Skeletal muscle satellite cell (primary cell): ENCODE measurements around the gene MREG.
"Not testable (repeated sequence)": the region's sequence is repeated elsewhere in the genome, so short reads cannot be mapped to it uniquely, and the experiment has no call there.

ENCODE experiments used
- H3K27me3 ChIP-seq: 2 replicates; pipeline ENCODE4 v1.7.0; 2013; ENCODE audit warnings: low read length; ENCODE audit not compliant: control insufficient read depth, insufficient read depth
- H3K36me3 ChIP-seq: 2 replicates; pipeline ENCODE4 v1.7.0; 2013; ENCODE audit warnings: mild to moderate bottlenecking, control low read depth, low read length; ENCODE audit not compliant: insufficient read depth
- H3K4me1 ChIP-seq: 2 replicates; pipeline ENCODE4 v1.7.0; 2013; ENCODE audit warnings: low read length; ENCODE audit not compliant: control insufficient read depth, insufficient read depth
- H3K4me2 ChIP-seq: 2 replicates; pipeline ENCODE4 v1.7.0; 2013; ENCODE audit warnings: mild to moderate bottlenecking, low read length
- H3K4me3 ChIP-seq: 2 replicates; pipeline ENCODE4 v1.7.0; 2013; ENCODE audit warnings: low read length
- H3K9ac ChIP-seq: 2 replicates; pipeline ENCODE4 v1.7.0; 2013; ENCODE audit warnings: mild to moderate bottlenecking, low read depth, low read length, moderate library complexity
- H3K9me3 ChIP-seq: replicated peaks from 2 replicates; pipeline ENCODE4 v1.7.0; 2013; ENCODE audit warnings: mild to moderate bottlenecking, control low read depth, low read length

MREG gene

DNA sequence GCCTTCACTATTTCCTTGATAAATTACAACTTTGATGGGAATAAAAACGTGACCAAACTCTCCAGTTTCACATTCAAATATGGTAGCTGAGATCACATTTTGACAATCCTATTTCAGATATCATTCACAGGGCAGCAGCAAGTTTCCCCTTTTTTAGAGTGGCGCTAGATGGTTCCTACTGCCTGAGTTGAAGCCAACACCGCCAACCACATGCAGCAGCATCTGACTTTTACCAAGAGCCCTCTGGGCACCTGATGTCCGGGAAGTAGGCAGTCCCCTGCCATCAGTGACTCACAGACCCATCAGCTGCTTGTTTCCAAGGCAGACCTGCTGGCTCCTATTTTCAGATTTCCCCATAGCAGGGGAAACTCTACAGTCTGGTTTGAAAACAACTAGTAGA lies 4.0 kb upstream of the MREG start:
- no peaks in the 10 kb centered on the region for H3K27me3 ChIP-seq
- H3K4me3 ChIP-seq, result no peak overlapping the region
- no peak overlapping the region for H3K9ac ChIP-seq
- H3K36me3 ChIP-seq, result no peaks in the 10 kb centered on the region
- H3K4me1 ChIP-seq, result peaks cover 19% of the 10 kb centered on the region
- H3K4me2 ChIP-seq, result no peak overlapping the region
- H3K9me3 ChIP-seq, result no peaks in the 10 kb centered on the region

DNA sequence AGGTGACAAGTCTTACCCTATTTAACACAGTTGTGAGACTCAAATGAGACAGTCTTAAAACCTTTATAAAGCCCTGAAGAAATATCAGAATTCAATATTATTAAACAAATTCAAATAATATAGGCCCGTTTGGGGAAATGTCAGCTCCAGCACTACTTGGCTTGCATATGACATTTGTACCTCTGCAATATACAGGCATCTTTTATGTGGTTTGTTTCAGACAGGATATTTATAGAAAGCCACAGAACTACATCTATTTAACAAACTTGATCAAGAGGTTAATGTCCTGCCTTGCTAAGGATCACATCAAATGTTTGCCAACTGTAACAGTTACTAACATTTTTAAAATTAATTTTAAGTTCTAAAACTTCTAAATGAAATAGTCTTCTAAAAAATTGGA lies 3.2 kb upstream of the MREG start:
- H3K4me1 ChIP-seq, result peaks cover 21% of the 10 kb centered on the region
- no peaks in the 10 kb centered on the region for H3K36me3 ChIP-seq
- no peak overlapping the region for H3K9ac ChIP-seq
- H3K4me2 ChIP-seq, result no peak overlapping the region
- H3K27me3 ChIP-seq, result no peaks in the 10 kb centered on the region
- H3K9me3 ChIP-seq, result no peaks in the 10 kb centered on the region
- H3K4me3 ChIP-seq, result no peak overlapping the region

DNA sequence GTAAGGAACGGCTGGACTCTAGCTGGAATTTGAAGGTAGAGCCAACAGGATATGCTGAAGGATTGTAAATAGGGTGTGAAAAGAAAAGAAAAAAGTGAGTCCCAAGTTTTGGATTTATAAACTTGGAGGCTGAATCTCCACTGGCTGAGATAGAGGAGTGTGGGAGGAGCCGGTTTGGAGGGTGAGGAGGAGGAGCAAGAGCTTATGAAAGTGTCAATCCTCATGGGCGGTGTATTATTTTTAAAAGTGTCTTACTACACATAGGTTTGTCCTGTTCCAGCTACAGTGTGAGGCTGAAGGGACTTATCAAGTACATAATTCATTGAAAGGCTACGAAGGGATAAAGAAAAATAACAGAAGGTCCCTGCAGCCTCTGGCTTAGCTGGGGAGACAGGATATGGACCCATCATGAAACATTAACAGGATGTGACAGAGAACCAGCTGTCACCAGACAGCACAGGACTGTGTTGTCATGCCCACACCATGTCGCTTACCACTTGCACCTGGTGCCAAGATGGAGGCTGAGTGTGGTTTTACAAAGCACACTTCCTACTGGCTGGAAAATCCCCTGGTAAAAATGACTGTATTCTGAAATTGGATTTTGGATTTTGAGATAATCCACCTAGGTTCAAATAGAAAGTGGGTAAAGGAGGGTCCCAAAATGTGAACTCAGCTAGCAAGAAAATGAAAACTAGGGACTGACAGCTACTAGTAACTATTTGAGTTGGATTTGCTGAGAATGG lies 2.5 kb upstream of the MREG start:
- H3K36me3 ChIP-seq, result no peaks in the 10 kb centered on the region
- no peak overlapping the region for H3K4me2 ChIP-seq
- no peaks in the 10 kb centered on the region for H3K27me3 ChIP-seq
- H3K9ac ChIP-seq, result no peak overlapping the region
- H3K4me3 ChIP-seq, result no peak overlapping the region
- H3K4me1 ChIP-seq, result peaks cover 21% of the 10 kb centered on the region
- H3K9me3 ChIP-seq, result no peaks in the 10 kb centered on the region

DNA sequence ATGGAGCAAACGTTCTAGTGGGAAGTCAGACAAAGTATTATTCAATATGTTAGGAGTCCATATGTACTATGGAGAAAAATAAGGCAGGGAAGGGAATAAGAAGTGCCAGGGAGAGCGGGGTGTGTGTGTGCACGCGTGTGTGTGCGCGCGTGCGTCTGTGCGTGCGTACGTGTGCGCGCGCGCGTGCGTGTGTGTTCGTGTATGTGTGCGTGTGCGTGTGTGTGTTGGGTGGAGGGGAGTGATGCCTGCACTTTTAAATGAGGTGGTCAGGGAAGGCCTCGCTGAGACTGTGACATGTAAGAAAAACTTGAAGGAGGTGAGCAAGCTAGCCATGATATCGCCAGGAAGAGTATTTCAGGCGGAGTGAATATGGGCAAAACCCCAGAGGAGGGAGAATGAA lies 1.6 kb upstream of the MREG start:
- Histone ChIP-seq H3K36me3 (no peaks in the 10 kb centered on the region), H3K4me3 (no peak overlapping the region), H3K9me3 (no peaks in the 10 kb centered on the region), H3K9ac (no peak overlapping the region), H3K27me3 (no peaks in the 10 kb centered on the region), H3K4me1 (peaks cover 21% of the 10 kb centered on the region), H3K4me2 (no peak overlapping the region)

DNA sequence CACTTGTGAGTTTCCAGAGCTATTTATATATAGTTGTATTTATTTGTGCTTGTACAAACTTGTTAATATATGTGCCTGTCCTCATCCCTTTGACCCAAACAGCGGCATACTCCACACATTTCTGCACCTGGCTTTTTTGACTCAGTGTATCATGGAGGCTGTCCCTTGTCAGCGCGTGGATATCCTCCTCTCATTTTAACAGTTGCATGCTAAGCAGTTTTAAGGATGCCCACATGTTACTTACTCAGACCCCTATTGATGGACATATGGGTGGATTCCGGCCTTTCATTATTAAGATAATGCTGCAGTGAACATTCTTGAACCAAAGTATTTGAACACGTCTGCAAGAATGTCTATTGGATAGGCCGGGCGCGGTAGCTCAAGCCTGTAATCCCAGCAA lies 655 bp upstream of the MREG start:
- H3K9ac ChIP-seq, result no peak overlapping the region
- H3K4me1 ChIP-seq, result peaks cover 21% of the 10 kb centered on the region
- H3K36me3 ChIP-seq, result no peaks in the 10 kb centered on the region
- no peaks in the 10 kb centered on the region for H3K27me3 ChIP-seq
- no peak overlapping the region for H3K4me3 ChIP-seq
- peak overlapping the region; percentile 97 for H3K4me2 ChIP-seq
- H3K9me3 ChIP-seq, result no peaks in the 10 kb centered on the region

DNA sequence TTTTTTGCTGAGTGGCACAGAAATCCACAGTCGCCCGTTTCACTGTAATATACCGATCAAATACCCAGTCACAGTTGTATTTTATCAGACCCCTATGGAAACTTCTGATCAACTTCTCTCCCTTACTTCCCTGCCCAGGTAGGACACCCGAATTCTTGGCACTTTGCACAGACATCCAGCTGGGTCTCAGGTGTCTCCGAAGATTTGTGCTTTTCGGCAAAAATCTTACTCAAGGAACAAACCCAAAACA lies 596 bp downstream of the MREG start:
- Histone ChIP-seq H3K36me3 (no peaks in the 10 kb centered on the region), H3K4me1 (peaks cover 21% of the 10 kb centered on the region), H3K4me3 (peak overlapping the region; percentile 89), H3K4me2 (peak overlapping the region; percentile 97), H3K27me3 (no peaks in the 10 kb centered on the region), H3K9ac (peak overlapping the region; percentile 76), H3K9me3 (no peaks in the 10 kb centered on the region)

DNA sequence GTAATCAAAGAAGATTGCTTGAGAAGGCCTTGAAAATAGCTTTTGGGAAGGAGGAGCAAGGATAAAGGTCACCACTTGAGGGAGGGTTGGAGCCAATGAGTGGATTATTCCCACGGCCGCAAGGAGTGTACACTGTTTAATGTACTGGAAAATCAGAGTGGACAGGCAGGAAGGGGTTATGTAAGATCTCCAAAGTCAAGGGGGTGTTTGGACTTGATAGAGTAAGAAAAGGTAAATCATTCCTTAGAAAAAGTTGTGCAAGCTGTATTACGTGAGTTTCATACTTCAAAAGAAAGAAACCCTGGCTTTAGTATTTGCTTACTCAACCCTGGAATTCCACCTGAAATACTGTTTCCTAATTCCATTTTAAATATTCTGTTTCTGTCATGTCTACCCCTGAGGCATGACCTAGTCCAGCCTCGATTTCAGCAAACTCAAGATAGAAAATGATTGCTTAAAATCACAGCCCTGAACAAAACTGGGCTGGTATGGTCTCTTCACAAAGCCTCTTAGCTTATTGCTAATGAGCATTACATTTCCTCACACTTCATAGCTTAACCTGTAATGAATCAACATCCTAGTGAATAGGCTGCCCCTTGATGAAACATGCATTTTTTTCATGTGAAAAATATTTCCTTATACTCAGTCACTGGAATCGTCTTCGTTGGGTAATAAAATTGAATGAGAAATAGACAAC lies 1.1 kb downstream of the MREG start:
- H3K9ac ChIP-seq, result no peak overlapping the region
- H3K4me2 ChIP-seq, result peak overlapping the region; percentile 97
- no peaks in the 10 kb centered on the region for H3K27me3 ChIP-seq
- H3K36me3 ChIP-seq, result no peaks in the 10 kb centered on the region
- H3K4me3 ChIP-seq, result peak overlapping the region; percentile 89
- no peaks in the 10 kb centered on the region for H3K9me3 ChIP-seq
- peaks cover 16% of the 10 kb centered on the region for H3K4me1 ChIP-seq

DNA sequence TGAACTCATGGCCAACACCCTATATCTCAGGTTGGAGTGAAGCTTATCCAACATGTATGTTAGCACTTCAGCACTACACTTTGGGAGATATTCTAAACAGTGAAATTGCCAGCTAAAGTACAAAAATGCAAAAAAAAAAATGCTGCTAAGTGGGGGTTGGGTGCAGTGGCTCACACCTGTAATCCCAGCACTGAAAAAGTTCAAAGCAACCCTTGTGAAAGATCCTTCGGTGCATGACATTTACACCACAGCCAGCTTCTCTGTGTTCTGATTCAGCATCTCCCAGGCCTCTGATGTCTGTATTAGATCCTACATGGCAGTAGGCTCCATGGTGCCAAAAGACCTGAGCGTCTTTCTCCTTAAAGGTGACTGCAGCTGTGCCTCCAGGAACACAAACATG lies 4.1 kb downstream of the MREG start:
- not testable (repeated sequence) for H3K9me3 ChIP-seq, H3K4me2 ChIP-seq, H3K4me3 ChIP-seq, H3K36me3 ChIP-seq, H3K27me3 ChIP-seq, H3K9ac ChIP-seq
- H3K4me1 ChIP-seq, result peaks cover 17% of the 10 kb centered on the region

DNA sequence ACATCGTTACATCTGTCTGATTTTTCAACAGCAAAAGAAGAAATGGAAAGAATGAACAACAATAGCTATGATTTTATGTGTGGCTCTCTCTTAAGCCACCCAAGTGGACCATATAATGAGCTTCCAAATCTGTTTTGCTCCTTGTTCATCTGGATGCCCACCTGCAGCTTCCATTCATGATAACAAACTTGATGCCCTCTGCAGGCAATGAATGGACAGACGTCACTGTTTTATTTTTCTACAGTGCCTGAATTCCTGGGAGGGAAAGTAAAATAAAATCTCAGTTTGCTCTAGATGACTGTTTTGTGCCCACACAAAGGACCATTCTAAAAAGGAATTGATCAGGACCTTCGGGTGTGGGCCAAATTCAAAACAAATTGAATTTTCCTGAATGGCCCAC lies 5.0 kb downstream of the MREG start:
- peaks cover 17% of the 10 kb centered on the region for H3K4me1 ChIP-seq
- H3K9me3 ChIP-seq, result no peaks in the 10 kb centered on the region
- H3K9ac ChIP-seq, result no peak overlapping the region
- H3K4me3 ChIP-seq, result no peak overlapping the region
- no peak overlapping the region for H3K4me2 ChIP-seq
- H3K27me3 ChIP-seq, result no peaks in the 10 kb centered on the region
- H3K36me3 ChIP-seq, result no peaks in the 10 kb centered on the region

DNA sequence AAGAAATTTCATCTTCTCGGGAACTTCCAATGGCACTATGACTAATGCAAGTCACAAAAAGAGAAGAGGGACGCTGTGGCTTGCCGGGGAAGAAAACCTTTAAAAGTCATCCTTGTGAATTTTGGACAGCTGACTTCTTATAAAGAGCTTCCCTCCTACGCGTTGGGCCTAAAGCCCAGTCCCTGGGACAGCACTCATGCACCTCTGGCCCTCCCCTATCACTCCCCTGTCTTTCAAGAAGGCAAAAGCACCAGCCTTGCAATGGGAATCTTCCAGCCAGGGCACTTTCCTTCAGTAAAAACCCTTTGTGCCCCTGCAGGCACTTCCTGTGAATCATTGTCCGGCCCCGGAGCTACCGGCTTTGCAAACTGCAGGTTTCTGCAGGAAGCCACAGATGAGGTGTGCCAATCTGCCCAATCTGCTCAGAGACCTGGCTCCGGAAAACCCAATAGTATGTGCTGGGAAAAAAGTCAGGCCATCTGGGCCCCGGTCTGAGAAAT lies 7.1 kb downstream of the MREG start:
- Histone ChIP-seq H3K4me1 (peaks cover 9% of the 10 kb centered on the region), H3K36me3 (no peaks in the 10 kb centered on the region), H3K4me2 (no peak overlapping the region), H3K27me3 (peaks cover 2% of the 10 kb centered on the region), H3K9ac (no peak overlapping the region), H3K4me3 (no peak overlapping the region), H3K9me3 (no peaks in the 10 kb centered on the region)

DNA sequence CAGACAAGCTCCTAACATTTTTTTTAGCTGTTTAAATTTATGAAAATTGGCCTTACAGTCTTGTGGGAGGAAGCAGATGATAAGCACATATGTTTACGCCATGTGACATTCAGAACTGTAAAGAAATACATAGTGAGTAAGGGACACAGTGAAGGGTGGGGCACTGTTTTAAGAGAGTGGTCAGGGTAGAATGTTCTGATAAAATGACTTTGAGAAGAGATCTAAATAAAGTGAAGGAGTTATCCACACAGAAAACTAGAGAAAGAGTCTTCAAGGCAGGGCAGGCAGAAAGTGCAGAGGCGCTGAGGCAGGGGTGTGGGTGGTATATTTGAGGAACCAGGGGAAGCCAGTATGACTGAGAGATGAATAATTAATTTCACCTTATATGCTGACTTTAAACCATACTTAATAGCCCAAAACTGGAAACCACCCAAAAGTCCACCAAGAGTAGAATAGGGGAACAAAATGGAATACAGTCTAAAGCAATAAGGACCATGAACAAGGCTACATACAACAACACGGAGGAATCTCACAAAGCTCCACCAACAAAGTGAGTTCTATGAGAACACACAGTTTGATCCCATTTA lies 8.6 kb downstream of the MREG start:
- Histone ChIP-seq H3K4me1 (peaks cover 9% of the 10 kb centered on the region), H3K4me3 (no peak overlapping the region)

More for the DNA sequence above, 8.6 kb downstream of the MREG start:
- H3K4me2 ChIP-seq, result no peak overlapping the region
- no peaks in the 10 kb centered on the region for H3K36me3 ChIP-seq
- no peak overlapping the region for H3K9ac ChIP-seq
- H3K9me3 ChIP-seq, result no peaks in the 10 kb centered on the region
- H3K27me3 ChIP-seq, result peaks cover 6% of the 10 kb centered on the region
